ENCODE measurements around the gene DIPK1A.

The DIPK1A gene

GRCh38 chr1:92940541-92940940, 20.7 kb downstream of the DIPK1A start:
- FAIRE-seq, result no peak
- TF ChIP-seq POLR2A (IDR thresholded peaks at IDR 0.05; ENCODE audit: low read depth, low read length) (no peak), POU2F2 (IDR thresholded peaks at IDR 0.05; ENCODE audit: low read depth, low read length) (no peak), POLR2AphosphoS5 (IDR thresholded peaks at IDR 0.05; ENCODE audit: low read depth, low read length) (no peak), PAX5 (IDR thresholded peaks at IDR 0.05; ENCODE audit: insufficient read depth, low read length, severe bottlenecking) (no peak), TAF1 (IDR thresholded peaks at IDR 0.05; ENCODE audit: low read depth, low read length) (no peak), SPI1 (IDR thresholded peaks at IDR 0.05; ENCODE audit: low read depth, low read length) (no peak)
- DNase-seq (ENCODE audit: insufficient read length, low spot score), result no peak

DNA sequence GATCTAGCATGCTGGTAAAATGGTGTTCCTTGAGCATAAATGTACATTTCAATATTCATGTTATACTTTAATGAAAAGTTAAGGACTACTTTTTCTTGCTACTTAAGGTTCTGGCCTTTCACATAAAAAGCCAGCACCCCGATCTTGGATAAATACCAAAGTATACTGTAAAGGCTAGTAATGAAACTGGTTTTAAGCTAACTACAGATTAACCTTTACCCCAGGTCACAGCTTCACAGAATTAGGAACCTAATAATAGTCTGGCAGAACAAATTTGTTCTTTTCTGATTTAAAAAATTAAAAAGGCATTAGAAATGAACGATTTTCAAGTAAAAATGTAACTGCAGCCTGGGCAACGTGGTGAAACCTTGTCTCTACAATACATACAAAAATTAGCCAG, 23.5 kb downstream of the DIPK1A start:
- no peak for FAIRE-seq
- DNase-seq (ENCODE audit: insufficient read length, low spot score), result no peak

GRCh38 chr1:92936865-92937264, 24.4 kb downstream of the DIPK1A start:
- DNase-seq (ENCODE audit: insufficient read length, low spot score) (no peak), FAIRE-seq (no peak)
- TF ChIP-seq POLR2A (IDR thresholded peaks at IDR 0.05; ENCODE audit: low read depth, low read length) (no peak), POU2F2 (IDR thresholded peaks at IDR 0.05; ENCODE audit: low read depth, low read length) (no peak), PAX5 (IDR thresholded peaks at IDR 0.05; ENCODE audit: insufficient read depth, low read length, severe bottlenecking) (no peak), SPI1 (IDR thresholded peaks at IDR 0.05; ENCODE audit: low read depth, low read length) (no peak), POLR2AphosphoS5 (IDR thresholded peaks at IDR 0.05; ENCODE audit: low read depth, low read length) (no peak), TAF1 (IDR thresholded peaks at IDR 0.05; ENCODE audit: low read depth, low read length) (no peak)

More for the DNA sequence above, 23.5 kb downstream of the DIPK1A start:
- TF ChIP-seq PAX5 (IDR thresholded peaks at IDR 0.05; ENCODE audit: insufficient read depth, low read length, severe bottlenecking) (no peak), POLR2A (IDR thresholded peaks at IDR 0.05; ENCODE audit: low read depth, low read length) (no peak), SPI1 (IDR thresholded peaks at IDR 0.05; ENCODE audit: low read depth, low read length) (no peak), TAF1 (IDR thresholded peaks at IDR 0.05; ENCODE audit: low read depth, low read length) (no peak), POLR2AphosphoS5 (IDR thresholded peaks at IDR 0.05; ENCODE audit: low read depth, low read length) (no peak), POU2F2 (IDR thresholded peaks at IDR 0.05; ENCODE audit: low read depth, low read length) (no peak)

DNA sequence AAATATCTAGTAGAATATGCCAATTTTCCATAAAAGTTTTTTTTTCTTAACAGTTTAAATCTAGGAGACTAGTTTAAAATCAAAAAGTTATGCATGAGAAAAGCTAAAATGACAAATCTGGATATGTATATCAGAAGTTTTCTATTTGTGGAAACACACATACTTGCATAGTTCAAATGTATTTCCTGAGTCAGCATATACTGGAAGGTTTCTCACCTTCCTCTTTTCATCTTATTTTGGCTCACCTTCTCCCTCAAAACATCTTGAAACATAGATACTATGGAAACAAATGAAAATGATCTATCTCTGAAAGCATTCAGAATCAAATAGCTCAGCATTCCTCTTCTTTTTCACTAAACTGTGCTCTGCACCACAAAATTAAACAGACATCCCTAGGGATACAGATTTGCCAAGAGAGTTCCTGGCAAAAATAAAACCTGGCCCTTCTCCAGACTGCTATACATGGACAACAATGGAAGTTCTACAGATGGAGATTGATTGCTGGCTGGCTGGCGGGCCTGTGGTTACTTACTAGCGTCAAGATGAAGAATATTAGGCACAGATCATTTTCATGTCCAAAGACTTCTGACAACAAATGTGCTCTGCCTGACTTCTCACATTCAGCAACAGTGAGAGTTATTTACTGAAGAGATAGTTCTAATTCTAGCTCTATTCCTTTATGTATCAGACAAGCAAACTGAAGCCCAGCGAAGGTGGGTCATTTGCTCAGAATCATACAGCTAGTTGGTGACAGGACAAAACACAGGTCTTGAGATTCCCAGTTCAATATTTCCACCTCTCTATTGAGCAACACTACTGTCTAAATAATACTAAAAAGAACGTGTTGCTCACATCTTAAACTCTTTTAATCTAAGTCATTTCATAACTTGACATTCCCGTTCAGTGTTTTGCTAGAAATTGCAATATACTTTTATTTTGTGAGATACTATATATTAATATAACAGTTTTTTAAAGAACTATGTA, 26.6 kb downstream of the DIPK1A start:
- no peak for TF ChIP-seq POU2F2 (IDR thresholded peaks at IDR 0.05; ENCODE audit: low read depth, low read length)
- no peak for TF ChIP-seq POLR2A (IDR thresholded peaks at IDR 0.05; ENCODE audit: low read depth, low read length)
- FAIRE-seq (peak; percentile 16), DNase-seq (ENCODE audit: insufficient read length, low spot score) (no peak)

- FAIRE-seq (no peak), DNase-seq (ENCODE audit: insufficient read length, low spot score) (no peak)
- TF ChIP-seq TAF1 (IDR thresholded peaks at IDR 0.05; ENCODE audit: low read depth, low read length), result no peak
- no peak for TF ChIP-seq POU2F2 (IDR thresholded peaks at IDR 0.05; ENCODE audit: low read depth, low read length)
- no peak for TF ChIP-seq SPI1 (IDR thresholded peaks at IDR 0.05; ENCODE audit: low read depth, low read length)
- TF ChIP-seq PAX5 (IDR thresholded peaks at IDR 0.05; ENCODE audit: insufficient read depth, low read length, severe bottlenecking), result no peak
- TF ChIP-seq POLR2AphosphoS5 (IDR thresholded peaks at IDR 0.05; ENCODE audit: low read depth, low read length), result no peak
- TF ChIP-seq POLR2A (IDR thresholded peaks at IDR 0.05; ENCODE audit: low read depth, low read length), result no peak
Observed at GRCh38 chr1:92933459-92933858, 27.8 kb downstream of the DIPK1A start.

DNA sequence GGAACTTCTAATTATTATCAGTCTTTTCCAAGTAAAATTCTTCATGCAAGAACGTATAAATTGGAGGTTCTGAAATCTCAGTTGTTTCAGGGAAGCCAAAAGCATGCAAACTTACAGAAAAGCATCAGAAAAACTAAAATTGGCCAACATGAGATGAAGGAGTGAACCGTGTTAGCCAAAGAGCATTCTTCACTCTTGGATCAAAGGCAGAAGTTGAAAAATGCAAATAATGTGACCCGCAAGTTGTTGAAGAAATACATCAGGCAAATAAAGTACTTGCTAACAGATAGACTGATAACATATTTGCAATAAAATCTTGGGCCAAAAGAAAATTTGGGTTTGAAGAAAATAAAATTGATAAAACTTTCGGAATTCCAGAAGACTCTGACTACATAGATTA, 29.6 kb downstream of the DIPK1A start:
- FAIRE-seq, result peak; percentile 13
- no peak for DNase-seq (ENCODE audit: insufficient read length, low spot score)
- no peak for TF ChIP-seq POLR2A (IDR thresholded peaks at IDR 0.05; ENCODE audit: low read depth, low read length)
- TF ChIP-seq POLR2AphosphoS5 (IDR thresholded peaks at IDR 0.05; ENCODE audit: low read depth, low read length), result no peak
- TF ChIP-seq SPI1 (IDR thresholded peaks at IDR 0.05; ENCODE audit: low read depth, low read length), result no peak
- no peak for TF ChIP-seq PAX5 (IDR thresholded peaks at IDR 0.05; ENCODE audit: insufficient read depth, low read length, severe bottlenecking)

- DNase-seq (ENCODE audit: insufficient read length, low spot score) (no peak), FAIRE-seq (peak; percentile 9)
- TF ChIP-seq POLR2A (IDR thresholded peaks at IDR 0.05; ENCODE audit: low read depth, low read length) (no peak), SPI1 (IDR thresholded peaks at IDR 0.05; ENCODE audit: low read depth, low read length) (peak; percentile 85)
Observed at GRCh38 chr1:92929461-92929860, 31.8 kb downstream of the DIPK1A start.

- FAIRE-seq (no peak), DNase-seq (ENCODE audit: insufficient read length, low spot score) (no peak)
- TF ChIP-seq SPI1 (IDR thresholded peaks at IDR 0.05; ENCODE audit: low read depth, low read length), result no peak
- TF ChIP-seq POU2F2 (IDR thresholded peaks at IDR 0.05; ENCODE audit: low read depth, low read length), result no peak
- no peak for TF ChIP-seq POLR2AphosphoS5 (IDR thresholded peaks at IDR 0.05; ENCODE audit: low read depth, low read length)
Observed at GRCh38 chr1:92927870-92928269, 33.4 kb downstream of the DIPK1A start.

DNA sequence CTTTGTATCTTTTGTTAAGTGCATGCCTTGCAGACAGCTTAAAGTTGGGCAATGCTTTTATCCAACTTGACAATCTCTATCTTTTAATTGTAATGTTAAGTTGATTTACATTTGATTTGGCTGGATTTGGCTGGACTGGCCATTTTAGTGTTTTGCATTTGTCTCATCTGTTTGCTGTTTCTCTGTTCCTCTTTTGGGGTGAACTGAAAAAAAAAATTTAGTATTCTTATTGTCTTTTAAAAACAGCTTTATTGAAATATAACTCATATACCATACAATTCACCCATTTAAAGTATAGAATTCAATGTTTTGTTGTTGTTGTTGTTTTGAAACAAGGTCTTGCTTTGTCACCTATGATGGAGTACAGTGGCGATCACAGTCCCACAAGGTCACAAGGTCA, 34.4 kb downstream of the DIPK1A start:
- TF ChIP-seq PAX5 (IDR thresholded peaks at IDR 0.05; ENCODE audit: insufficient read depth, low read length, severe bottlenecking) (no peak), SPI1 (IDR thresholded peaks at IDR 0.05; ENCODE audit: low read depth, low read length) (peak; percentile 83), POU2F2 (IDR thresholded peaks at IDR 0.05; ENCODE audit: low read depth, low read length) (no peak)
- DNase-seq (ENCODE audit: insufficient read length, low spot score) (no peak), FAIRE-seq (no peak)

- TF ChIP-seq SPI1 (IDR thresholded peaks at IDR 0.05; ENCODE audit: low read depth, low read length) (no peak), POLR2AphosphoS5 (IDR thresholded peaks at IDR 0.05; ENCODE audit: low read depth, low read length) (no peak), TAF1 (IDR thresholded peaks at IDR 0.05; ENCODE audit: low read depth, low read length) (no peak), PAX5 (IDR thresholded peaks at IDR 0.05; ENCODE audit: insufficient read depth, low read length, severe bottlenecking) (no peak), POLR2A (IDR thresholded peaks at IDR 0.05; ENCODE audit: low read depth, low read length) (no peak), POU2F2 (IDR thresholded peaks at IDR 0.05; ENCODE audit: low read depth, low read length) (no peak)
- DNase-seq (ENCODE audit: insufficient read length, low spot score) (no peak), FAIRE-seq (no peak)
Observed at GRCh38 chr1:92924501-92924900, 36.8 kb downstream of the DIPK1A start.
